Upper lobe of left lung (tissue), 6 donors: ENCODE results near the gene RUNX1. TPM values are rescaled to one million over a fixed set of nuclear protein-coding genes. Genes with fewer than 3 reads are reported as not detected.

Source experiments
- ATAC-seq, 2 donors: fragments of 200-7000 bp; cut with Tn5 transposase; one replicate each; pipeline ENCODE4 v1.9.1; 2022; ENCODE audit warnings: mild to moderate bottlenecking in 2 of 2, moderate library complexity in 2 of 2; ENCODE audit not compliant: low FRiP score in 2 of 2
- DNase-seq, 2 donors: peaks; one replicate each; pipeline ENCODE4 v3.0.0-alpha.2; 2019 to 2020
- H3K27ac ChIP-seq, 4 donors: fragments of 200-600 bp; sonication (generic); one replicate each; pipeline ENCODE4 v1.5.1; 2016 to 2019
- H3K27me3 ChIP-seq, 4 donors: fragments of 200-600 bp; sonication (generic); one replicate each; pipeline ENCODE4 v1.5.1; 2017 to 2019
- H3K36me3 ChIP-seq, 4 donors: fragments of 200-600 bp; sonication (generic); one replicate each; pipeline ENCODE4 v1.5.1; 2016 to 2019
- H3K4me1 ChIP-seq, 4 donors: fragments of 200-600 bp; sonication (generic); one replicate each; pipeline ENCODE4 v1.5.1; 2018 to 2019
- H3K4me3 ChIP-seq, 4 donors: fragments of 200-600 bp; sonication (generic); one replicate each; pipeline ENCODE4 v1.5.1; 2017 to 2019; ENCODE audit warnings: mild to moderate bottlenecking in 2 of 4, moderate library complexity in 1 of 4
- H3K9me3 ChIP-seq, 4 donors: fragments of 200-600 bp; sonication (generic); one replicate each; pipeline ENCODE4 v1.5.1; 2018 to 2019
- EP300 ChIP-seq, 4 donors: sonication (generic); formaldehyde crosslinking; IDR thresholded peaks; one replicate each; pipeline ENCODE4 v1.5.1; 2017; ENCODE audit warnings: antibody characterized with exemption in 4 of 4, control low read depth in 2 of 4
- POLR2A ChIP-seq, 4 donors: fragments of 450-650 bp; IDR thresholded peaks; one replicate each; pipeline ENCODE4 v1.5.1; 2016 to 2017; ENCODE audit warnings: antibody characterized with exemption in 4 of 4, mild to moderate bottlenecking in 2 of 4
- POLR2AphosphoS5 ChIP-seq, 2 donors: sonication (generic); formaldehyde crosslinking; IDR thresholded peaks; one replicate each; pipeline ENCODE4 v1.5.1; 2017; ENCODE audit warnings: antibody characterized with exemption in 2 of 2
- WGBS, 2 donors: methylation state at CpG; one replicate each; pipeline ENCODE4 v1.1.5; 2017 to 2018; 5-methylcytosine and 5-hydroxymethylcytosine counted together
- total RNA-seq, 6 donors: library from RNA; depleted of rRNA in 4 of 6; stranded (reverse); fragments of >200 nt in 4 of 6; gene quantifications; one replicate each; pipeline versions ENCODE4 v1.1.0 to v1.2.1, GENCODE V29; 2016 to 2021
- TF ChIP-seq, protein P1 (sequence below), 6 experiments: fragments of 450-650 bp in 4 of 6; fragments of 200-600 bp in 2 of 6; sonication (generic) in 2 of 6; IDR thresholded peaks; one replicate each; pipeline ENCODE4 v1.5.1; 2016 to 2019; ENCODE audit warnings: antibody characterized with exemption in 6 of 6
- donor health status: DM: no; HTN: no; CAD: no; lungs with moderate emphysema.
- donor health status: DM: no; HTN: yes; CAD: no; lungs with severe emphysema.

RUNX1 gene
- total RNA-seq, 6 donors from 2014 or later: 62.2 to 252 (median 98.2) TPM

DNA sequence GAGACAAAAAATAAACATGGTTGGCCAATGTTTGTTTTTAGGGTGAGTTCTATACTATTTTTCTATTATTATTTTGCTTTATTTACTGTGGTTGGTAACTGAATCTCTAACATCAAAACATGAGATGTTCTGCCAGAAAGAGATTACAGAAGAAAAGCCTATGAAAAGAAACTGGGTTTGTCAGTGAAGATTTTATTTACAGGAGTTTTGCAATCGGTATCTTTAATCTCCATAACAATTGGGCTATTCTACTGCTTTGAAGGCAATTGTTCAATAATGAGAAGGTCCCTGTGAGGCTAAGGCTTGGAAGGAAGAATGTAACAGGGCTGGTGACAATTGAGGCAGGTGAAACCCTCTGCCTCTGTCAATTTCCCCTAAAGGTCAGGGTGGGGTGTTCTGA lies 224.8 kb downstream of the RUNX1 start:
- H3K27ac ChIP-seq: no peak overlapping the region
- 79 to 89% methylated on average over 1 of the region's 1 CpG for WGBS, 2 donors
- no peaks in the 10 kb centered on the region for H3K9me3 ChIP-seq
- H3K36me3 ChIP-seq: peaks cover 3 to 48% (median 17%) of the 10 kb centered on the region in 4 donors
- peaks cover 0 to 4% (median 3%) of the 10 kb centered on the region in 4 donors for H3K4me1 ChIP-seq
- no peak for TF ChIP-seq POLR2AphosphoS5 (IDR thresholded peaks at IDR 0.05)
- TF ChIP-seq, protein P1, sequence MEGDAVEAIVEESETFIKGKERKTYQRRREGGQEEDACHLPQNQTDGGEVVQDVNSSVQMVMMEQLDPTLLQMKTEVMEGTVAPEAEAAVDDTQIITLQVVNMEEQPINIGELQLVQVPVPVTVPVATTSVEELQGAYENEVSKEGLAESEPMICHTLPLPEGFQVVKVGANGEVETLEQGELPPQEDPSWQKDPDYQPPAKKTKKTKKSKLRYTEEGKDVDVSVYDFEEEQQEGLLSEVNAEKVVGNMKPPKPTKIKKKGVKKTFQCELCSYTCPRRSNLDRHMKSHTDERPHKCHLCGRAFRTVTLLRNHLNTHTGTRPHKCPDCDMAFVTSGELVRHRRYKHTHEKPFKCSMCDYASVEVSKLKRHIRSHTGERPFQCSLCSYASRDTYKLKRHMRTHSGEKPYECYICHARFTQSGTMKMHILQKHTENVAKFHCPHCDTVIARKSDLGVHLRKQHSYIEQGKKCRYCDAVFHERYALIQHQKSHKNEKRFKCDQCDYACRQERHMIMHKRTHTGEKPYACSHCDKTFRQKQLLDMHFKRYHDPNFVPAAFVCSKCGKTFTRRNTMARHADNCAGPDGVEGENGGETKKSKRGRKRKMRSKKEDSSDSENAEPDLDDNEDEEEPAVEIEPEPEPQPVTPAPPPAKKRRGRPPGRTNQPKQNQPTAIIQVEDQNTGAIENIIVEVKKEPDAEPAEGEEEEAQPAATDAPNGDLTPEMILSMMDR (IDR thresholded peaks at IDR 0.05): no peak
- TF ChIP-seq EP300 (IDR thresholded peaks at IDR 0.05): no peak
- no peak for TF ChIP-seq POLR2A (IDR thresholded peaks at IDR 0.05)
- H3K4me3 ChIP-seq: no peak overlapping the region
- H3K27me3 ChIP-seq: no peaks in the 10 kb centered on the region
- DNase-seq: no peak
- ATAC-seq: no peak

DNA sequence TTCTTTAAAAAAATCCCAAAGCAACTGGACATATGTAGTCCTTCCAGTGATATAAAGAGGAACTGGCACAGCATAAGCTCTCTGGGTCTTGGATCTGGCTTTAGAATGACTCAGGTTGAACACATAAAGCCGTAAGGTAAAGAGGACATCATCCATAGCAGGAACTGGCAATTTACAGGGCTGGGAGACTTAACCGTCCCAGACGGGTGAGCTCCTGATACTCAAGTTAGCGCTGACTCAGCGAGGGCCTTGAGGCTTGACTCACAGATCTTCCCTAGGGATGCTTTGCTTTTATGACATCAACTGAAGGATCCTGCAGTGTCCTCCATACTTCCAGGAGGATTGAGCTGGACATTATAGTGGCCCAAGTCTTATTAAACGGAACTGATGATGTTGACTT lies 226.2 kb downstream of the RUNX1 start:
- no peaks in the 10 kb centered on the region for H3K9me3 ChIP-seq
- H3K4me1 ChIP-seq: peaks cover 0 to 4% (median 2%) of the 10 kb centered on the region in 4 donors
- 91 to 94% methylated on average over 6 of the region's 6 CpGs for WGBS, 2 donors
- TF ChIP-seq POLR2AphosphoS5 (IDR thresholded peaks at IDR 0.05) (no peak), EP300 (IDR thresholded peaks at IDR 0.05) (no peak), POLR2A (IDR thresholded peaks at IDR 0.05) (no peak)
- TF ChIP-seq, protein P1 (IDR thresholded peaks at IDR 0.05): no peak
- no peaks in the 10 kb centered on the region for H3K27me3 ChIP-seq
- no peak overlapping the region for H3K27ac ChIP-seq
- no peak overlapping the region for H3K4me3 ChIP-seq
- H3K36me3 ChIP-seq: peaks cover 3 to 39% (median 13%) of the 10 kb centered on the region in 4 donors
- no peak for DNase-seq
- ATAC-seq: peak in 1 of 2 donors; percentile 7

- Histone ChIP-seq H3K9me3 (no peaks in the 10 kb centered on the region), H3K4me3 (no peak overlapping the region), H3K27ac (no peak overlapping the region), H3K27me3 (no peaks in the 10 kb centered on the region), H3K36me3 (peaks cover 3 to 33% (median 8%) of the 10 kb centered on the region in 4 donors), H3K4me1 (no peaks in the 10 kb centered on the region)
- 80 to 81% methylated on average over 5 of the region's 5 CpGs for WGBS, 2 donors
- ATAC-seq (no peak), DNase-seq (no peak)
- TF ChIP-seq, protein P1 (IDR thresholded peaks at IDR 0.05): no peak
- TF ChIP-seq POLR2AphosphoS5 (IDR thresholded peaks at IDR 0.05): no peak
- no peak for TF ChIP-seq EP300 (IDR thresholded peaks at IDR 0.05)
- TF ChIP-seq POLR2A (IDR thresholded peaks at IDR 0.05): no peak
Measured at GRCh38 chr21:34822168-34822567, 226.9 kb downstream of the RUNX1 start.

GRCh38 chr21:34821717-34822116 lies 227.4 kb downstream of the RUNX1 start:
- no peak overlapping the region for H3K4me3 ChIP-seq
- DNase-seq (no peak), ATAC-seq (no peak)
- 90 to 92% methylated on average over 7 of the region's 7 CpGs for WGBS, 2 donors
- TF ChIP-seq EP300 (IDR thresholded peaks at IDR 0.05) (no peak), POLR2AphosphoS5 (IDR thresholded peaks at IDR 0.05) (no peak), POLR2A (IDR thresholded peaks at IDR 0.05) (no peak)
- TF ChIP-seq, protein P1 (IDR thresholded peaks at IDR 0.05): no peak
- no peaks in the 10 kb centered on the region for H3K27me3 ChIP-seq
- H3K9me3 ChIP-seq: no peaks in the 10 kb centered on the region
- H3K27ac ChIP-seq: no peak overlapping the region
- H3K36me3 ChIP-seq: peaks cover 3 to 32% (median 10%) of the 10 kb centered on the region in 4 donors
- no peaks in the 10 kb centered on the region for H3K4me1 ChIP-seq

DNA sequence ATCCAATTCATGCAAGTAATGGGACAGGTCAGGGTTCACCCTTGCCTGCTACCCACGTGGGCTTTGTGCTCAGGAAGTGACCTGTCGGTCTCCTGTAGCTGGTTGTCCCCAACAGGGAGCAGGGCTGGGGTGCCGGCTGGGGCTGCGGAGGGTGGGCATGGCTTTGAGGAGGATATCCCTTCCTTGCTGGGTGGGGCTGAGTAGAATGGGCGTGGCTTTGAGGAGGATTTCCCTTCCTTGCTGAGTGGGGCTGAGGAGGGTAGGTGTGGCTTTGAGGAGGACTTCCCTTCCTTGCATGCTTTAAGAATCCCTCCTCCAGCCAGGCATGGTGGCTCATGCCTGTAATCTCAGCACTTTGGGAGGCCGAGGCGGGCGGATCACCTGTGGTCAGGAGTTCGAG lies 229.1 kb downstream of the RUNX1 start:
- Histone ChIP-seq H3K36me3 (peaks cover 0 to 37% (median 13%) of the 10 kb centered on the region in 4 donors), H3K4me3 (no peak overlapping the region), H3K27ac (no peak overlapping the region), H3K9me3 (no peaks in the 10 kb centered on the region), H3K27me3 (no peaks in the 10 kb centered on the region), H3K4me1 (no peaks in the 10 kb centered on the region)
- ATAC-seq (no peak), DNase-seq (peak in 1 of 2 donors; percentile 60)
- 85 to 87% methylated on average over 9 of the region's 9 CpGs for WGBS, 2 donors
- TF ChIP-seq POLR2A (IDR thresholded peaks at IDR 0.05): no peak
- TF ChIP-seq EP300 (IDR thresholded peaks at IDR 0.05): no peak
- no peak for TF ChIP-seq POLR2AphosphoS5 (IDR thresholded peaks at IDR 0.05)
- TF ChIP-seq, protein P1 (IDR thresholded peaks at IDR 0.05): no peak
